WERI-Rb-1 (cell line): Measurements from ENCODE around the gene PKHD1.
"Not testable (repeated sequence)": the region's sequence is repeated elsewhere in the genome, so short reads cannot be mapped to it uniquely, and the experiment has no call there.

Source experiments
- DNase-seq: peaks from one replicate; pipeline ENCODE4 v3.0.0-alpha.2; 2020
- H3K27ac ChIP-seq: fragments of 250-450 bp; sonication (Bioruptor Pico); 2 replicates; pipeline ENCODE4 v1.5.1; 2020; ENCODE audit warnings: mild to moderate bottlenecking, moderate library complexity
- H3K27me3 ChIP-seq: fragments of 250-450 bp; sonication (Bioruptor Pico); 2 replicates; pipeline ENCODE4 v1.5.1; 2021; ENCODE audit warnings: mild to moderate bottlenecking, low read depth, moderate library complexity; ENCODE audit not compliant: insufficient read depth, severe bottlenecking
- H3K36me3 ChIP-seq: fragments of 250-450 bp; sonication (Bioruptor Pico); 2 replicates; pipeline ENCODE4 v1.5.1; 2020; ENCODE audit warnings: mild to moderate bottlenecking, moderate library complexity
- H3K4me3 ChIP-seq: 2 replicates; pipeline ENCODE4 v1.5.1; 2011; ENCODE audit warnings: low read depth, mild to moderate bottlenecking, control low read depth, low read length
- H3K9me3 ChIP-seq: fragments of 250-450 bp; sonication (Bioruptor Pico); 2 replicates; pipeline ENCODE4 v1.5.1; 2021; ENCODE audit warnings: mild to moderate bottlenecking, moderate library complexity; ENCODE audit not compliant: severe bottlenecking
- TF ChIP-seq, protein P1 (sequence below): IDR thresholded peaks from 2 replicates; pipeline ENCODE4 v1.5.1; 2011; ENCODE audit warnings: low read depth, mild to moderate bottlenecking, control low read depth, inconsistent platforms, low read length

Gene PKHD1

DNA sequence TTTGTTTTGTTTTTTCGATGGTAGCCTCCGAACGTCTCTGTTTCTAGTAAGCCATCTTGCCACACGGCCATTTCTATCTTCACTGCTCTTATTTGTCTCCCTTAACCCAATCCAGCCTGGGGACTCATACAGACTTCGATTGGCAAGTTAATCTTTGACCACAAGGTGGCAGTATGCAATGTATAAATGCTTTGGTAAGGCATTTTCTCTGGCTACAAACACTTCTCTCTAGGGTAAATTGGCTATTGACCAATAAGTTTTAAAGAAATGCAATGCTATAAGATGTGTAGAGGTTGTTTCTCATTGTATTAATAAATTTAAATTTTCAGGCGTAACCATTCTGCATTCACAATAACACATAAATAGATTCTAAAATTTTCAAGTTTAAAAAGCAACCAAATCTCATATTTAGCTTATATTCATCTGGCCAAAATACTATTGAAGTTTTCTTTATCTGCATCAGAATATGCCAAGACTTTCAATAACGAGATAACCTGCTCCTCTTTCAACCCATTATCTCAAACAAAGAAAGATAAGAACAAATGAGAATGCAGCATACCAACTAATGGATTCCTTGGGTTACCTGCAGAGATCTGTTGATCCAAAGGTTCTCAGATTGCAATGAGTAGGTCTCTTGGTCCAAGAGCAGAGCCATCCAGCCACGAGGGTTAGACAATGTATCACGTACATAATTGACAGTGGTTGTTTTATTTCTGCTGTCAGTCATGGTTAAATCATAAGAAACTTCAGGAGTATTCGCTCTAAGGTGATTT is 231.9 kb downstream of the PKHD1 start:
- H3K27ac ChIP-seq, result peak overlapping the region; percentile 79
- peaks cover 5% of the 10 kb centered on the region for H3K9me3 ChIP-seq
- TF ChIP-seq, protein P1, sequence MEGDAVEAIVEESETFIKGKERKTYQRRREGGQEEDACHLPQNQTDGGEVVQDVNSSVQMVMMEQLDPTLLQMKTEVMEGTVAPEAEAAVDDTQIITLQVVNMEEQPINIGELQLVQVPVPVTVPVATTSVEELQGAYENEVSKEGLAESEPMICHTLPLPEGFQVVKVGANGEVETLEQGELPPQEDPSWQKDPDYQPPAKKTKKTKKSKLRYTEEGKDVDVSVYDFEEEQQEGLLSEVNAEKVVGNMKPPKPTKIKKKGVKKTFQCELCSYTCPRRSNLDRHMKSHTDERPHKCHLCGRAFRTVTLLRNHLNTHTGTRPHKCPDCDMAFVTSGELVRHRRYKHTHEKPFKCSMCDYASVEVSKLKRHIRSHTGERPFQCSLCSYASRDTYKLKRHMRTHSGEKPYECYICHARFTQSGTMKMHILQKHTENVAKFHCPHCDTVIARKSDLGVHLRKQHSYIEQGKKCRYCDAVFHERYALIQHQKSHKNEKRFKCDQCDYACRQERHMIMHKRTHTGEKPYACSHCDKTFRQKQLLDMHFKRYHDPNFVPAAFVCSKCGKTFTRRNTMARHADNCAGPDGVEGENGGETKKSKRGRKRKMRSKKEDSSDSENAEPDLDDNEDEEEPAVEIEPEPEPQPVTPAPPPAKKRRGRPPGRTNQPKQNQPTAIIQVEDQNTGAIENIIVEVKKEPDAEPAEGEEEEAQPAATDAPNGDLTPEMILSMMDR, result peak; percentile 71
- no peaks in the 10 kb centered on the region for H3K27me3 ChIP-seq
- peak overlapping the region; percentile 71 for H3K4me3 ChIP-seq
- DNase-seq, result peak; percentile 86
- no peaks in the 10 kb centered on the region for H3K36me3 ChIP-seq

DNA sequence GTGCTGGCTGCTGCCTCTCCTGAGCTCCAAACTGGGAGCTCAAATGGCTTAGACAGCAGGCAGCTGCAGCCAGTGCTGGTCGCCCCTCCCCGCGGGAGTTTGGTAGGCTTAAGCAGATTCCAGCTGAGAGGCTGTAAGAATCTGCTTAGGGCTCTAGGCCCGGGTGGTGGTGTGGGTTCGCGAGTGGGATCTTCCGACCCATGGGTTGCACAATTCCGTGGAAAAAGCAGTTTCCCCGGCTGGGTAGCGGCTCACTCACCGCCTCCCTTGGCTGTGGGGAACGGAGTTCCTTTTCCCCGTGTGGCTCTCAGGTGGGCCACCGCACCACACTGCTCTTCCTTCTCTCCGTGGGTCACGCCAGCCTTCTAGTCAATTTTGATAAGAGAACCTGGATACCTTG is 232.5 kb downstream of the PKHD1 start:
- DNase-seq, result peak; percentile 97
- Histone ChIP-seq H3K27me3 (no peaks in the 10 kb centered on the region), H3K27ac (peak overlapping the region; percentile 79), H3K9me3 (peaks cover 7% of the 10 kb centered on the region), H3K4me3 (peak overlapping the region; percentile 71), H3K36me3 (no peaks in the 10 kb centered on the region)
- TF ChIP-seq, protein P1, result no peak

DNA sequence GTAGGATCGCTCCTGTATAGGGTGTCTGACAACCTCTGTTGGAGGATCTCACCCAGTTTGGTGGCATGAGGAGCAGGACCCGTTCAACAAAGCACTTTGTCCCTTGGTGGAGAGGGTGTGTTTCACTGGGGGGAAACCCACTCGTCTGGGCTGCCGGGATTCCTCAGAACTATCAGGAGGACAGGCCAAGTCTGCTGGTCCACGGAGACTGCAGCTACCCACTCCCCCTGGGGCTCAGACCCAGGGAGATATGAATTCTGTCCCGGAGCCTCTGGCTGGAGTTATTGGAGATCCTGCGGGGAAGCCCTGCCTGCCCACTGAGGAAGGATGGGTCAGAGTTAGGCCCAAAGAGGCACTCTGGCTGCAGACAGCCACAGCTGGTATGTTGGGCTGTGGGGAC is 233.1 kb downstream of the PKHD1 start:
- 0 out of 2 replicates have a peak overlapping the region, but pooled peaks have one; percentile 71 for H3K4me3 ChIP-seq
- peak overlapping the region; percentile 2 for H3K27ac ChIP-seq
- no peak for DNase-seq
- peaks cover 10% of the 10 kb centered on the region for H3K9me3 ChIP-seq
- H3K36me3 ChIP-seq, result no peaks in the 10 kb centered on the region
- no peaks in the 10 kb centered on the region for H3K27me3 ChIP-seq
- TF ChIP-seq, protein P1, result no peak

DNA sequence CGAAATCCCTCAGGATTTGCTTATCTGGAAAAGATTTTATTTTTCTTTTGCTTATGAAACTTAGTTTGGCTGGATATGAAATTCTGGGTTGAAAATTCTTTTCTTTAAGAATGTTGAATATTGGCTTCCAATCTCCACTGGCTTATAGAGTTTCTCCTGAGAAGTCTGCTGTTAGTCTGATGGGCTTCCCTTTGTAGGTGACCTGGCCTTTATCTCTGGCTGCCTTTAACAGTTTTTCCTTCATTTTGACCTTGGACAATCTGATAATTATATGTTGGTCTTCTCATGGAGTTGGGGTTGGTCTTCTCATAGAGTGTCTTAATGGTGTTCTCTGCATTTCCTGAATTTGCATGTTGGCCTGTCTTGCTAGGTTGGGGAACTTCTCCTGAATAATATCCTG is 234.3 kb downstream of the PKHD1 start:
- peaks cover 14% of the 10 kb centered on the region for H3K9me3 ChIP-seq
- H3K36me3 ChIP-seq, H3K27me3 ChIP-seq, H3K4me3 ChIP-seq, H3K27ac ChIP-seq, DNase-seq: not testable (repeated sequence)

DNA sequence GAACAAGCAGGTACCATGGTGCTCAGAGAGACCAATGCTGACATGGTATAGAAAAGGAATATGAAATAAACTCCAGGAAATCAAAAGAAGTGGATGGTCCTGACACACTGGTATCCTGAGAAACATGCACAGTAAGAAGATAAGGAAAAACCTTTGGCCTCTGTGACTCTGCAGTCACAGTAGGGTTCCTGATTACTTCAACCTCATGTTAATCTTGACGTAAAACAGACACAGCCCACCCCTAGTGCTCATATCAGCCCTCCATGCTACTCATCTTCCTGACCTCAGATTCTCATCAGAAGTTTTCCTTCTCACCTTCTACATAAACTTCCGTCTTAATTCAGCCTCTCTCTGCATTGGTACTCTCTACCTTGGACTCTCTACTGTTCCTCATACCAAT is 240.9 kb downstream of the PKHD1 start:
- H3K4me3 ChIP-seq, result no peak overlapping the region
- no peak overlapping the region for H3K27ac ChIP-seq
- H3K36me3 ChIP-seq, result no peaks in the 10 kb centered on the region
- H3K27me3 ChIP-seq, result no peaks in the 10 kb centered on the region
- H3K9me3 ChIP-seq, result peaks cover 9% of the 10 kb centered on the region
- TF ChIP-seq, protein P1, result no peak
- no peak for DNase-seq

DNA sequence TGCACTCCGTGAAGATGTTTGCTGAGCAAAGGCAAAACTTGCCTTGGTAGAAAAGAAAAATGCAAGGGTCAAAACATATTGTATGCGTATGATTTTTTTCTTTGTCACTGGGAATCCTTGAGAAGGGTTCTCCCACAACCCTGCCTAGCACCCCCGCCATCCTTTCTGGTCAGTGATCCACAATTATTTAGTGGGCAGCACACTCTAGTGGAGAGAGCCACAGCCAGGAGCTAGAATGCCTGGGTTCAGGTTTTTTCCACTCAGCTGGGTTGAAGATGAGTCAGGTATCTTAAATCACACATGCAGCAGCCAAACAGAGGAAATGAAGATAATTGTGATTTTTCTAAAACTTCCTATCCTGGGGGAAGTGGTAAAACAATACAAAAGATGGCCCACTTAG is 243.1 kb downstream of the PKHD1 start:
- TF ChIP-seq, protein P1, result peak; percentile 66
- no peaks in the 10 kb centered on the region for H3K27me3 ChIP-seq
- no peaks in the 10 kb centered on the region for H3K36me3 ChIP-seq
- peaks cover 4% of the 10 kb centered on the region for H3K9me3 ChIP-seq
- no peak overlapping the region for H3K4me3 ChIP-seq
- DNase-seq, result peak; percentile 63
- no peak overlapping the region for H3K27ac ChIP-seq
